LHCN-M2 (cell line): ENCODE results near the gene GLTP. TPM values are rescaled to one million over a fixed set of nuclear protein-coding genes. Genes with fewer than 3 reads are reported as not detected.

Experiments
- DNase-seq: peaks from one replicate; pipeline ENCODE4 v3.0.0-alpha.2; 2012; ENCODE audit warnings: low read depth
- total RNA-seq: library from RNA; depleted of rRNA; stranded (reverse); fragments of >200 nt; gene quantifications from 2 replicates; pipeline ENCODE4 v1.2.3, GENCODE V29; 2014

GLTP gene
- total RNA-seq, 1 experiment from 2014 or later, result 74.8 TPM

GRCh38 chr12:109822951-109823411 lies 57.4 kb downstream of the GLTP start:
- no peak for DNase-seq

- no peak for DNase-seq
These were observed 57.9 kb downstream of the GLTP start for GRCh38 chr12:109822416-109822815.

- no peak for DNase-seq
These were observed 58.4 kb downstream of the GLTP start for GRCh38 chr12:109821968-109822367.

- no peak for DNase-seq
These were observed 59.4 kb downstream of the GLTP start for GRCh38 chr12:109820816-109821381.

GRCh38 chr12:109818905-109819500 lies 61.3 kb downstream of the GLTP start:
- peak; percentile 37 for DNase-seq

- DNase-seq, result no peak
These were observed 62.1 kb downstream of the GLTP start for GRCh38 chr12:109818253-109818652.

- DNase-seq, result no peak
These were observed 62.6 kb downstream of the GLTP start for GRCh38 chr12:109817627-109818231.

- no peak for DNase-seq
These were observed 63.5 kb downstream of the GLTP start for GRCh38 chr12:109816870-109817269.

- no peak for DNase-seq
These were observed 64.4 kb downstream of the GLTP start for GRCh38 chr12:109815757-109816617.

- DNase-seq, result no peak
These were observed 65.1 kb downstream of the GLTP start for GRCh38 chr12:109815225-109815624.

GRCh38 chr12:109814600-109815150 lies 65.7 kb downstream of the GLTP start:
- no peak for DNase-seq

GRCh38 chr12:109813810-109814416 lies 66.4 kb downstream of the GLTP start:
- DNase-seq, result no peak

- DNase-seq, result no peak
These were observed 68.7 kb downstream of the GLTP start for GRCh38 chr12:109811624-109811995.

- DNase-seq, result no peak
These were observed 69.3 kb downstream of the GLTP start for GRCh38 chr12:109810954-109811623.

- DNase-seq, result no peak
These were observed 71.3 kb downstream of the GLTP start for GRCh38 chr12:109808876-109809646.

- no peak for DNase-seq
These were observed 72.2 kb downstream of the GLTP start for GRCh38 chr12:109807954-109808643.

GRCh38 chr12:109804820-109805761 lies 75.2 kb downstream of the GLTP start:
- peak; percentile 22 for DNase-seq

- DNase-seq, result no peak
These were observed 76.7 kb downstream of the GLTP start for GRCh38 chr12:109803678-109804077.
